Keratinocyte (primary cell): ENCODE results near the gene ZNF416.

Experiments used
- CTCF ChIP-seq, 3 experiments: IDR thresholded peaks in 1 of 3; conservative IDR thresholded peaks in 1 of 3; optimal IDR thresholded peaks in 1 of 3; 2 replicates in 2 of 3; 3 replicates in 1 of 3; pipeline versions ENCODE3 to v1.5.1; 2011; ENCODE audit warnings: low read length in 3 of 3, mild to moderate bottlenecking in 3 of 3, moderate library complexity in 2 of 3, control low read depth in 1 of 3, inconsistent platforms in 1 of 3; ENCODE audit not compliant: insufficient read depth in 2 of 3; ENCODE audit errors: extremely low read depth in 1 of 3
- EZH2 ChIP-seq: IDR thresholded peaks from one replicate; pipeline ENCODE4 v1.6.1; 2012; ENCODE audit warnings: inconsistent platforms, mild to moderate bottlenecking, low read length, moderate library complexity

DNA sequence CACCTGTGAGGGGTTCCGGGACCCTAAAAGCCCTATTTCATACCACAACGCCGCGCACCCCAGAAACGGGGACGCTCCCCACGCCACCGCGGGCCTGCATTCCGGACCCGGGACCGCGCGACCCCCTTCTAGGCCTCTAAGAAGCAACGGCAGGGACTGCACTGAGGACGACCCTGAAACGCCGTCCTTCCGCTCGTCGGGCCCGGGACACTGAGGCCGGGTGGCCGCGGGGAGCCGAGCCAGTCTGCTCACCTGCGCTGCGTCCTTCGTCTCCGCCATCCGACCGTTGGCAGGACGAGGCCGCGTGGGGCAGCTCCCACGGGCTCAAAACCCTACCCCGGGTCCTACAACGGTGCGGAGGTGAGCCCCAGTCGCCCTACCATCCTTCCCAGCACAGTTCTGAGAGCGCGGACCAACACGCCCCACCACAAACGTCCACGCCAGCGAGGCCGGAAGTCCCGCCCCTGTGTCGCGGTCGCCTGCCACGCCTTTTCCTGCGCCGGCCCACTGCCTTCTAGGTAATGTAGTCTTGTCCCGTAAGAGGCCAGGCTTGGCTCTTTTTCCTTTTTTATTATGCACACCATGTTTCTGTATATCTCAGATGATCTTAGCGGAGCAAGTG is 19.2 kb downstream of the ZNF416 start, which contains the start of gene ZNF550:
- TF ChIP-seq CTCF (optimal IDR thresholded peaks at IDR 0.05 in 1 of 3, IDR thresholded peaks at IDR 0.05 in 1 of 3, conservative IDR thresholded peaks at IDR 0.05 in 1 of 3; ENCODE audit: extremely low read depth in 1 of 3, insufficient read depth in 2 of 3, low read length in 3 of 3) (no peak), EZH2 (no peak)
